NCI-H1694 (cell line): ENCODE results near the gene SURF4.
"Not testable (repeated sequence)": the region's sequence is repeated elsewhere in the genome, so short reads cannot be mapped to it uniquely, and the experiment has no call there.

Experiments used
- DNase-seq: peaks from one replicate; lab custom pipeline; 2025; lab: John Stamatoyannopoulos, UW

SURF4 gene

GRCh38 chr9:133352635-133353340 is 23.1 kb downstream of the SURF4 start:
- no peak for DNase-seq

GRCh38 chr9:133351908-133352634 is 23.8 kb downstream of the SURF4 start:
- no peak for DNase-seq

- no peak for DNase-seq
Observed at GRCh38 chr9:133351526-133351907, 24.3 kb downstream of the SURF4 start.

- no peak for DNase-seq
Observed at GRCh38 chr9:133349965-133350616, 25.8 kb downstream of the SURF4 start.

- DNase-seq = no peak
Observed at GRCh38 chr9:133348718-133349573, 26.9 kb downstream of the SURF4 start.

- DNase-seq = peak; percentile 92
Observed at GRCh38 chr9:133347985-133348717, 27.7 kb downstream of the SURF4 start, which contains the start of the genes MED22 and RPL7A. Gene MED22, minus strand, starts transcription at chr9:133348131. Its CDS starts 1,469 bp downstream, at chr9:133346662. Gene RPL7A, plus strand, starts transcription at chr9:133348218. Its CDS starts 26 bp downstream, at chr9:133348244.

- no peak for DNase-seq
Observed at GRCh38 chr9:133347515-133347984, 28.3 kb downstream of the SURF4 start.

- DNase-seq = no peak
Observed at GRCh38 chr9:133346021-133346785, 29.7 kb downstream of the SURF4 start.

GRCh38 chr9:133345596-133345995 is 30.3 kb downstream of the SURF4 start:
- no peak for DNase-seq

- DNase-seq = no peak
Observed at GRCh38 chr9:133344979-133345378, 30.9 kb downstream of the SURF4 start.

GRCh38 chr9:133344071-133344470 is 31.8 kb downstream of the SURF4 start:
- no peak for DNase-seq

- no peak for DNase-seq
Observed at GRCh38 chr9:133342570-133342969, 33.3 kb downstream of the SURF4 start.

- no peak for DNase-seq
Observed at GRCh38 chr9:133342069-133342406, 33.8 kb downstream of the SURF4 start.

- DNase-seq = no peak
Observed at GRCh38 chr9:133341369-133342068, 34.3 kb downstream of the SURF4 start.

- DNase-seq = no peak
Observed at GRCh38 chr9:133340916-133341315, 34.9 kb downstream of the SURF4 start.

- DNase-seq = no peak
Observed at GRCh38 chr9:133340256-133340655, 35.6 kb downstream of the SURF4 start.

- DNase-seq = no peak
Observed at GRCh38 chr9:133339641-133340040, 36.2 kb downstream of the SURF4 start.

- peak; percentile 77 for DNase-seq
Observed at GRCh38 chr9:133335924-133336811, 39.7 kb downstream of the SURF4 start, which contains the start of gene SURF6. Gene SURF6, minus strand, starts transcription at chr9:133336188. Its CDS starts 56 bp downstream, at chr9:133336132.

- DNase-seq = not testable (repeated sequence)
Observed at GRCh38 chr9:133334888-133335287, 41.0 kb downstream of the SURF4 start.
